ENCODE data around the gene CDAN1.
"Not testable (repeated sequence)": the region's sequence is repeated elsewhere in the genome, so short reads cannot be mapped to it uniquely, and the experiment has no call there.

The CDAN1 gene

DNA sequence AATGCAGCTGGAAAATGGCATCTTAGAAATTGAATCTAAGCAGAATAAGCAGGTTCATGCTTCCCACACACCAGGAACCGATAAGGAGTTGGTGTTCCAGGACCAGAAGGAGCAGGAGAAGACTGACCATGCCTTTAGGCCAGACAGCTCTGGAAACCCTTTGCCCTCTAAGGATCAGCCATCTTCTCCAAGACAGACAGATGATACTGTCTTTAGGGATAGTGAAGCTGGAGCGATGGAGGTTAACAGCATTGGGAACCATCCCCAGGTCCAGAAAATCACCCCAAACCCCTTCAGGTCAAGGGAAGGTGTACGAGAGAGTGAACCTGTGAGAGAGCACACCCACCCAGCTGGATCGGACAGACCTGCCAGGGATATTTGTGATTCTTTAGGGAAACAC lies 49.2 kb downstream of the CDAN1 start:
- no peak for DNase-seq (ENCODE audit: extremely low read depth, low read depth)
- TF ChIP-seq, protein P1, sequence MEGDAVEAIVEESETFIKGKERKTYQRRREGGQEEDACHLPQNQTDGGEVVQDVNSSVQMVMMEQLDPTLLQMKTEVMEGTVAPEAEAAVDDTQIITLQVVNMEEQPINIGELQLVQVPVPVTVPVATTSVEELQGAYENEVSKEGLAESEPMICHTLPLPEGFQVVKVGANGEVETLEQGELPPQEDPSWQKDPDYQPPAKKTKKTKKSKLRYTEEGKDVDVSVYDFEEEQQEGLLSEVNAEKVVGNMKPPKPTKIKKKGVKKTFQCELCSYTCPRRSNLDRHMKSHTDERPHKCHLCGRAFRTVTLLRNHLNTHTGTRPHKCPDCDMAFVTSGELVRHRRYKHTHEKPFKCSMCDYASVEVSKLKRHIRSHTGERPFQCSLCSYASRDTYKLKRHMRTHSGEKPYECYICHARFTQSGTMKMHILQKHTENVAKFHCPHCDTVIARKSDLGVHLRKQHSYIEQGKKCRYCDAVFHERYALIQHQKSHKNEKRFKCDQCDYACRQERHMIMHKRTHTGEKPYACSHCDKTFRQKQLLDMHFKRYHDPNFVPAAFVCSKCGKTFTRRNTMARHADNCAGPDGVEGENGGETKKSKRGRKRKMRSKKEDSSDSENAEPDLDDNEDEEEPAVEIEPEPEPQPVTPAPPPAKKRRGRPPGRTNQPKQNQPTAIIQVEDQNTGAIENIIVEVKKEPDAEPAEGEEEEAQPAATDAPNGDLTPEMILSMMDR (IDR thresholded peaks at IDR 0.05; ENCODE audit: low read depth, low read length, missing control alignments): no peak
- no peak overlapping the region for H3K4me3 ChIP-seq (replicated peaks; ENCODE audit: low read depth, low read length)

DNA sequence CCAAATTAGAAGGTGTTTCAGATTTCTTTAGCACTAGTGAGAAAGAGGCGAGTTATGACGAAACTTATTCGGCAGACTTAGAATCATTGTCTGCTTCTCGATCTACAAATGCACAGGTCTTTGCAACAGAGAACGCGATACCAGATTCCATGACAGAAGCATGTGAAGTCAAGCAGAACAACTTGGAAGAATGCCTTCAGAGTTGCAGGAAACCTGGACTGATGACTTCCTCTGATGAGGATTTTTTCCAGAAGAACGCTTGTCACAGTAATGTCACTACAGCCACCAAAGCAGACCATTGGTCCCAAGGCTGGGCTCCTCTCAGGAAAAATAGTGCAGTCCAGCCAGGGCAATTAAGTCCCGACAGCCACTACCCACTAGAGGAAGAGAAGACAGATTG lies 50.6 kb downstream of the CDAN1 start:
- no peak overlapping the region for H3K4me3 ChIP-seq (replicated peaks; ENCODE audit: low read depth, low read length)
- no peak for DNase-seq (ENCODE audit: extremely low read depth, low read depth)
- TF ChIP-seq, protein P1 (IDR thresholded peaks at IDR 0.05; ENCODE audit: low read depth, low read length, missing control alignments): no peak

DNA sequence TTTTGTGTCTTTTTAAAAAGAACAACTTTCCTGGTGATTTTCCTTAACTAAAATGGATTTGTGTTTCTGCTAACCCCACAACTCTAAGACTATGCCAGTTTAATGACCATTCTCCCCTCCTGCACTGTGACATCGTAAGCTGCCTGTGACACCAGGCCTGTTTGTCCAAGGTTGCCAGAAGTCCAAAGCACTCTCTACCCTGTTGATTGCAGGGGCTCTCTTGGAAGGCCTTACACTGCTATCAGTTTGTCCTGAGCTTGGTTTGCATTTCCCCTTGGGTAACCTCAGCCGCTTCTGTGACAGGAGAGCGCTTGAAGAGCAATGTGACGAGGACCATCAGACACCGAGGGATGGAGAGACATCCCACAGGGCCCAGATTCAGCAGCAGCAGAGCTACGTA lies 55.8 kb downstream of the CDAN1 start:
- no peak overlapping the region for H3K4me3 ChIP-seq (replicated peaks; ENCODE audit: low read depth, low read length)
- no peak for DNase-seq (ENCODE audit: extremely low read depth, low read depth)
- TF ChIP-seq, protein P1 (IDR thresholded peaks at IDR 0.05; ENCODE audit: low read depth, low read length, missing control alignments): no peak

DNA sequence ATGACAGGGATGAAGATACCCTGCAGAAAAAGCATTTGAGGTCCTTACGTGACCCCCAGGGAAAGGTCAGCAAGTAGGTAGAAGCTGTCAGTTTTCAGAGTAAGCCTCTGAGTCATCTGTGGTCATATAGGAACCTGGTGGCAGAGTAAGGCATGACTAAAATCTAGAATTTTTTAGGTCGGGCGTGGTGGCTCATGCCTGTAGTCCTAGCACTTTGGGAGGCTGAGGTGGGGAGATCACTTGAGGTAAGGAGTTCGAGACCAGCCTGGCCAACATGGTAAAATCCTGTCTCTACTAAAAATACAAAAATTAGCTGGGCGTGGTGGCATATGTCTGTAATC lies 56.8 kb downstream of the CDAN1 start:
- H3K4me3 ChIP-seq (replicated peaks; ENCODE audit: low read depth, low read length); DNase-seq (ENCODE audit: extremely low read depth, low read depth): not testable (repeated sequence)

DNA sequence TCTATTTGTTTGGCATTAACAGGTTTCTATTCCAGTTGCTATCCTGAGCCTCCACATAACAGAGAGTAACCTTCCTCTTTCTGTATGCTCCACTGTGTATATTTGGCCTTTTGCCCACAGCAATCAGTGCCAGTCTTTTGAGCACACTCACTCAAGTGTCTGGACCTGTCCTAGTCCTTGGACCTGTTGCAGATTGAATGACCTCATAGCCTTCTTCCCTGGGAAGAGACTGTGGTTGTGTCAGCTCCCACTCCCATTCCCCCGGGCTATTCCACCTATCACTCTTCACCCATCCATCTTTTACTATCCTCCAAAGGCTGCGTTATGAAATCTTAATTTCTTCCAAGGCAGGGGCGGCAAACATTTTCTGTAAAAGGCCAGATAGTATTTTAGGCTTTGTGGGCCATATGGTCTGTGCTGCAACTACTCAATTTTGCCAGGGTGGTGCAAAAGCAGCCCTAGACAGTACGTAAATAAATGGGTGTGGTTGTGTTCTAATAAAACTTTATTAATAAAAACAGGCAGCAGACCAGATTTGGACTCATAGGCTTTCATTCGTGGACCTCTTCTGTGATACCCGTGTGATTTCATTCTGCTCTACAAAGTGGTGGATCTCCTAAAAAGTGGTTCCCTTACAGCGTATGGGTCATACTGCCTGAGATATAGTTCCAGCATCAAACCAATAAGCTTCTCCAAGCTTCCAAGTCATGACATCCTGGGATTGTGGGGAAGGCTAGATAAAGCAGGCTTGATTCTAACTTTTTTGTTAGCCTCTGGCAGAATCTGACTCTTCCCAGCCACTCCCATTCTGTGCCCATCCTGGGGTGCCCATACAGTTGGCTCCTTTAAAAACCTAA lies 57.4 kb downstream of the CDAN1 start:
- TF ChIP-seq, protein P1 (IDR thresholded peaks at IDR 0.05; ENCODE audit: low read depth, low read length, missing control alignments): no peak
- no peak for DNase-seq (ENCODE audit: extremely low read depth, low read depth)
- no peak overlapping the region for H3K4me3 ChIP-seq (replicated peaks; ENCODE audit: low read depth, low read length)

DNA sequence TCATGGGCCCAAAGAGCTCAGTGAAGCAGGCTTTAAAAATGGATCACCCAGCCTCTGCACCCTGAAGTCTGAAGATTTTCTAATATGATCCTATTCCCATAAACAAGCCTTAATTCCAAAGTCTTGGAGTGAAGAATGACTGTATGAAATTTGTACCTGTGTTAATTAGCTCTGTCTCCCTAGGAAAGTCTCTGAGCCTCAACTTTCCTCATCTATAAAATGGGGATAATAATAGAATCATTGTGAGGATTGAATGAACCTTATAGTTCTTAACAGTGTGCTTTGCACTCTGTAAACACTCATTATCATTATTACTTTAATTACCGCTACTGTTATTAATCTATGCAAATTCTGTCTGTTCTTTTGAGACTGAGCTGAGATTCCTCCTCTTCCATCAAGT lies 61.9 kb downstream of the CDAN1 start:
- DNase-seq (ENCODE audit: extremely low read depth, low read depth): no peak
- TF ChIP-seq, protein P1 (IDR thresholded peaks at IDR 0.05; ENCODE audit: low read depth, low read length, missing control alignments): no peak
- H3K4me3 ChIP-seq (replicated peaks; ENCODE audit: low read depth, low read length): no peak overlapping the region

DNA sequence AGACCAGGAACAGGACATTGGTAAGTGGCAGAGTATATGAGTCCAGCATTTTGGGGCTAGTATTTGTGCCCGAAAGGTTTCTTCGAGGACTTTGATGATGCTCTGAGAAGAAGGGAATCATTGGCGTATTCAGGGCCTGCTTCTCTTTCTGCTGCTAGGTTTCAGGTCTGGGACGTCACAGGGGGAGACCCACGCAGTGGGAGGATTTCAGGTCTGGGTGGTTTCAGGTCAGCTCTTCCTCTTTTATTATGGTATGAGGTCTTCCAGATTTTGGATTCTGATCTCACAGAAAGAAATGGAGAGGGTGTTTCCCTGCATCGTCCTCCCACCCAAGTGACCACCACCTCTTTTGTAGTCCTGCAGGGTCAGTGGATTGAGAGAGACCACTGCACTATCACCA lies 62.5 kb downstream of the CDAN1 start:
- H3K4me3 ChIP-seq (replicated peaks; ENCODE audit: low read depth, low read length): no peak overlapping the region
- TF ChIP-seq, protein P1 (IDR thresholded peaks at IDR 0.05; ENCODE audit: low read depth, low read length, missing control alignments): no peak
- DNase-seq (ENCODE audit: extremely low read depth, low read depth): no peak

All from HFF-Myc (cell line).